Sigmoid colon (tissue), 4 donors: ENCODE measurements around the gene LYSMD1.

Source experiments
- POLR2A ChIP-seq, 2 donors: fragments of 450-650 bp; IDR thresholded peaks; one replicate each; pipeline ENCODE4 v1.6.1; 2016; ENCODE audit warnings: antibody characterized with exemption in 2 of 2, mild to moderate bottlenecking in 2 of 2, moderate library complexity in 2 of 2
- POLR2AphosphoS5 ChIP-seq, 4 donors: sonication (generic); formaldehyde crosslinking; IDR thresholded peaks; one replicate each; pipeline ENCODE4 v1.6.1; 2017; ENCODE audit warnings: antibody characterized with exemption in 4 of 4
- TF ChIP-seq, protein P1 (sequence below), 4 experiments: fragments of 450-650 bp in 3 of 4; fragments of 200-600 bp in 1 of 4; IDR thresholded peaks; one replicate each; pipeline ENCODE4 v1.5.1; 2016 to 2019; ENCODE audit warnings: antibody characterized with exemption in 4 of 4, mild to moderate bottlenecking in 3 of 4, moderate library complexity in 2 of 4

DNA sequence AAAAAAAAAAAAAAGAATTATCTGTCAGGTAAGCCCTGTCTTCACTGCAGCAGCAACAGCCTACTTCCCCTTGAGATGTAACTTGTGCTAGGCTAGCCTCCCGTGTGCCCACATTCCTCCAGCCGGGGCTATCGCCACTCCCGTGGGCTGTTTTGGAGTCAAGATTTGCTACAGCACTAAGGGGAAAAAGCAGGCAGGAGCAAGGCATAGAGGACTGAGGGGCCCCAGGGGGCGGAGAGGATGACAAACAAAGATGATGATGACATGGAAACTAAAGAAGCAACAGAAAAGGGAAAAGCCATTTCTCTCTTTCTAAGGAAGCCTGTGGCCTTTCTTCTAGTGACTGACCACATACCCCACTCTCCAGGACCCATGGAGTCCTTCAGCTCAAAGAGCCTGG, 7.4 kb downstream of the LYSMD1 start:
- TF ChIP-seq, protein P1, sequence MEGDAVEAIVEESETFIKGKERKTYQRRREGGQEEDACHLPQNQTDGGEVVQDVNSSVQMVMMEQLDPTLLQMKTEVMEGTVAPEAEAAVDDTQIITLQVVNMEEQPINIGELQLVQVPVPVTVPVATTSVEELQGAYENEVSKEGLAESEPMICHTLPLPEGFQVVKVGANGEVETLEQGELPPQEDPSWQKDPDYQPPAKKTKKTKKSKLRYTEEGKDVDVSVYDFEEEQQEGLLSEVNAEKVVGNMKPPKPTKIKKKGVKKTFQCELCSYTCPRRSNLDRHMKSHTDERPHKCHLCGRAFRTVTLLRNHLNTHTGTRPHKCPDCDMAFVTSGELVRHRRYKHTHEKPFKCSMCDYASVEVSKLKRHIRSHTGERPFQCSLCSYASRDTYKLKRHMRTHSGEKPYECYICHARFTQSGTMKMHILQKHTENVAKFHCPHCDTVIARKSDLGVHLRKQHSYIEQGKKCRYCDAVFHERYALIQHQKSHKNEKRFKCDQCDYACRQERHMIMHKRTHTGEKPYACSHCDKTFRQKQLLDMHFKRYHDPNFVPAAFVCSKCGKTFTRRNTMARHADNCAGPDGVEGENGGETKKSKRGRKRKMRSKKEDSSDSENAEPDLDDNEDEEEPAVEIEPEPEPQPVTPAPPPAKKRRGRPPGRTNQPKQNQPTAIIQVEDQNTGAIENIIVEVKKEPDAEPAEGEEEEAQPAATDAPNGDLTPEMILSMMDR (IDR thresholded peaks at IDR 0.05) = no peak
- TF ChIP-seq POLR2A (IDR thresholded peaks at IDR 0.05) (no peak), POLR2AphosphoS5 (IDR thresholded peaks at IDR 0.05) (no peak)
